H9 (cell line): ENCODE data around the gene KIF6. TPM values are rescaled to one million over a fixed set of nuclear protein-coding genes. Genes with fewer than 3 reads are reported as not detected.

Experiments
- DNase-seq: peaks from one replicate; pipeline ENCODE4 v3.0.0-alpha.2; 2017
- H2AFZ ChIP-seq: one replicate; pipeline ENCODE4 v1.6.1; 2013; ENCODE audit warnings: mild to moderate bottlenecking, low read length, control low read depth, moderate library complexity
- H2AK5ac ChIP-seq: 2 replicates; pipeline ENCODE4 v1.6.1; 2013; ENCODE audit warnings: low read length, control low read depth, mixed read lengths; ENCODE audit not compliant: insufficient read length
- H2BK120ac ChIP-seq: one replicate; pipeline ENCODE4 v1.6.1; 2013; ENCODE audit warnings: low read depth, mild to moderate bottlenecking, low read length, control low read depth, inconsistent platforms; ENCODE audit not compliant: poor library complexity, severe bottlenecking
- H2BK12ac ChIP-seq: 2 replicates; pipeline ENCODE4 v1.6.1; 2013; ENCODE audit warnings: low read length, control low read depth, mixed read lengths, low read depth; ENCODE audit not compliant: insufficient read length
- H2BK15ac ChIP-seq: 2 replicates; pipeline ENCODE4 v1.6.1; 2013; ENCODE audit warnings: low read depth, low read length, control low read depth
- H2BK20ac ChIP-seq: one replicate; pipeline ENCODE4 v1.6.1; 2013; ENCODE audit warnings: low read depth, mild to moderate bottlenecking, low read length, control low read depth, inconsistent platforms; ENCODE audit not compliant: poor library complexity, severe bottlenecking
- H2BK5ac ChIP-seq: 2 replicates; pipeline ENCODE4 v1.6.1; 2013; ENCODE audit warnings: low read length, control low read depth, mixed read lengths; ENCODE audit not compliant: insufficient read length
- H3K14ac ChIP-seq: 2 replicates; pipeline ENCODE4 v1.6.1; 2013; ENCODE audit warnings: low read length, control low read depth; ENCODE audit not compliant: insufficient read depth
- H3K18ac ChIP-seq: 2 replicates; pipeline ENCODE4 v1.6.1; 2013; ENCODE audit warnings: low read depth, mild to moderate bottlenecking, mixed read lengths, low read length, control low read depth; ENCODE audit not compliant: insufficient read length
- H3K23ac ChIP-seq: 2 replicates; pipeline ENCODE4 v1.6.1; 2013; ENCODE audit warnings: low read length, control low read depth, mixed read lengths, low read depth; ENCODE audit not compliant: insufficient read length
- H3K23me2 ChIP-seq: 2 replicates; pipeline ENCODE4 v1.6.1; 2013; ENCODE audit warnings: low read depth, mild to moderate bottlenecking, mixed read lengths, low read length, control low read depth; ENCODE audit not compliant: insufficient read length, poor library complexity, severe bottlenecking
- H3K27ac ChIP-seq: 2 replicates; pipeline ENCODE4 v1.5.1; 2013; ENCODE audit warnings: low read length, control low read depth, mixed read lengths, low read depth; ENCODE audit not compliant: insufficient read length
- H3K27me3 ChIP-seq: 2 replicates; pipeline ENCODE4 v1.6.1; 2013; ENCODE audit warnings: low read length, control low read depth, inconsistent platforms; ENCODE audit not compliant: insufficient read depth
- H3K4ac ChIP-seq: 2 replicates; pipeline ENCODE4 v1.6.1; 2013; ENCODE audit warnings: low read depth, mild to moderate bottlenecking, control low read depth, inconsistent platforms, low read length, moderate library complexity
- H3K4me1 ChIP-seq: 2 replicates; pipeline ENCODE4 v1.6.1; 2013; ENCODE audit warnings: low read length, control low read depth, inconsistent platforms; ENCODE audit not compliant: insufficient read depth
- H3K4me2 ChIP-seq: 2 replicates; pipeline ENCODE4 v1.6.1; 2013; ENCODE audit warnings: low read length, control low read depth, mixed read lengths; ENCODE audit not compliant: insufficient read length, insufficient read depth
- H3K56ac ChIP-seq: 2 replicates; pipeline ENCODE4 v1.6.1; 2013; ENCODE audit warnings: low read depth, mild to moderate bottlenecking, mixed read lengths, low read length, control low read depth; ENCODE audit not compliant: insufficient read length
- H3K79me1 ChIP-seq: 2 replicates; pipeline ENCODE4 v1.6.1; 2013; ENCODE audit warnings: low read depth, mild to moderate bottlenecking, moderate library complexity, low read length, control low read depth, inconsistent platforms; ENCODE audit not compliant: insufficient read depth, poor library complexity, severe bottlenecking
- H3K79me2 ChIP-seq: 2 replicates; pipeline ENCODE4 v1.6.1; 2013; ENCODE audit warnings: low read length, control low read depth, inconsistent platforms; ENCODE audit not compliant: insufficient read depth
- H3K9ac ChIP-seq: 2 replicates; pipeline ENCODE4 v1.6.1; 2013; ENCODE audit warnings: low read length, control low read depth, mixed read lengths; ENCODE audit not compliant: insufficient read length; ENCODE audit errors: extremely low read depth
- H3K9me3 ChIP-seq: one replicate; pipeline ENCODE4 v1.6.1; 2013; ENCODE audit warnings: low read depth, low read length, inconsistent platforms; ENCODE audit not compliant: control insufficient read depth
- H3T11ph ChIP-seq: one replicate; pipeline ENCODE4 v1.6.1; 2013; ENCODE audit warnings: mild to moderate bottlenecking, low read length, control low read depth, inconsistent platforms
- H4K20me1 ChIP-seq: one replicate; pipeline ENCODE4 v1.6.1; 2013; ENCODE audit not compliant: control insufficient read depth, insufficient read length, insufficient read depth
- H4K5ac ChIP-seq: 2 replicates; pipeline ENCODE4 v1.6.1; 2013; ENCODE audit warnings: low read depth, mild to moderate bottlenecking, mixed read lengths, low read length, control low read depth; ENCODE audit not compliant: insufficient read length
- H4K8ac ChIP-seq: replicated peaks from 2 replicates; pipeline ENCODE4 v1.6.1; 2013; ENCODE audit warnings: low read length, control low read depth, mixed read lengths, low read depth; ENCODE audit not compliant: insufficient read length
- H4K91ac ChIP-seq: 2 replicates; pipeline ENCODE4 v1.6.1; 2013; ENCODE audit warnings: low read depth, mild to moderate bottlenecking, moderate library complexity, mixed read lengths, low read length, control low read depth; ENCODE audit not compliant: insufficient read length
- H3K27ac Mint-ChIP-seq, 3 experiments: 2 replicates in 2 of 3; 3 replicates in 1 of 3; pipeline ENCODE4 v1.8.0; 2020 to 2021; ENCODE audit warnings: mixed read lengths in 3 of 3, mild to moderate bottlenecking in 1 of 3, moderate library complexity in 1 of 3
- H3K27me3 Mint-ChIP-seq: 2 replicates; pipeline ENCODE4 v1.8.0; 2021; ENCODE audit warnings: low read depth, mild to moderate bottlenecking, moderate library complexity, mixed read lengths
- H3K36me3 Mint-ChIP-seq, 3 experiments: 2 replicates in 2 of 3; 3 replicates in 1 of 3; pipeline ENCODE4 v1.8.0; 2020 to 2021; ENCODE audit warnings: low read depth in 3 of 3, mixed read lengths in 3 of 3; ENCODE audit not compliant: insufficient read depth in 1 of 3
- H3K4me1 Mint-ChIP-seq, 2 experiments: 2 replicates each; pipeline ENCODE4 v1.8.0; 2020; ENCODE audit warnings: mixed read lengths in 2 of 2
- H3K4me3 Mint-ChIP-seq, 2 experiments: 2 replicates in 1 of 2; 3 replicates in 1 of 2; pipeline ENCODE4 v1.8.0; 2020 to 2021; ENCODE audit warnings: mild to moderate bottlenecking in 2 of 2, mixed read lengths in 2 of 2, moderate library complexity in 1 of 2
- H3K9me3 Mint-ChIP-seq, 2 experiments: 2 replicates in 1 of 2; 3 replicates in 1 of 2; pipeline ENCODE4 v1.8.0; 2020; ENCODE audit warnings: mild to moderate bottlenecking in 2 of 2, mixed read lengths in 2 of 2, moderate library complexity in 1 of 2
- total RNA-seq: library from RNA; stranded (reverse); gene quantifications from 2 replicates; pipeline ENCODE4 v1.2.1, GENCODE V29; 2021
- TF ChIP-seq, protein P1 (sequence below): fragments of 200-600 bp; sonication (generic); conservative IDR thresholded peaks from 3 replicates; pipeline ENCODE4 v1.8.0; 2021; ENCODE audit warnings: antibody characterized with exemption, mild to moderate bottlenecking

The KIF6 gene
- total RNA-seq, 1 experiment from 2014 or later: 0.63 TPM

DNA sequence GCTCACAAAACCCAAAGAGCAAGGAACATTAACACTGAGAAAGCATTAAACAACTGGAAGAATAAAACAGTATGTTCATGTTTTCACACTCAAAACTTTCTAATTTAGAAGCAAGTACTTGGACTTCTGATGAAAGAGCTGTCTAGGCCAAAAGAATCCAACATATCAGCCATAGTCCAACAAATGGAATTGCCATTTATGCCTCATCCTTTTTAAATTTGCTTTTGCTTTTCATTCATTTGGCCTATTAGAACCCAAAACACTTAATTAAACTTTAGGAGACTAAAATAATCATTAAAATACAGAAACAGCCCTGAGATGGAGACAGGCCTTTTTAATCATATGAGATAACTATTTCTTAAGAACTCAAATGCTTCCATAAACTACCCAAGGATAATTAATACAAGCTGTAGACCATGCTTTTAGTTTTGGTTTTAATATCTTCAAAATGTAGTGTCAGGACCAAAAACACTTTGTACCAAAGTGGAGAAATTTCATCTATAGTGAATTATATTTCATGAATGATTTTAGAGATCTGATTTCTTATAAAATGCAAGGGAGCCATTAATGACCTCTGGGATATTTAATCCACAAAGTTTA, 166.5 kb downstream of the KIF6 start:
- Histone ChIP-seq H3K4me1 (no peaks in the 10 kb centered on the region; the same call in 1 of the 2 replicates), H3K79me1 (no peaks in the 10 kb centered on the region), H3K27me3 (no peaks in the 10 kb centered on the region), H2AFZ (no peak overlapping the region), H3K4ac (no peak overlapping the region), H2BK120ac (no peak overlapping the region), H2AK5ac (no peak overlapping the region), H3K23ac (no peak overlapping the region), H3K27ac (no peak overlapping the region), H3K9ac (no peak overlapping the region), H3K4me2 (no peak overlapping the region), H4K91ac (no peak overlapping the region), H2BK5ac (no peak overlapping the region), H3K14ac (no peak overlapping the region), H4K20me1 (no peaks in the 10 kb centered on the region), H3K23me2 (no peaks in the 10 kb centered on the region), H2BK20ac (no peak overlapping the region), H2BK12ac (no peak overlapping the region), H3T11ph (no peak overlapping the region), H3K18ac (no peak overlapping the region), H4K5ac (no peak overlapping the region), H3K9me3 (no peaks in the 10 kb centered on the region), H4K8ac (no peak overlapping the region), H2BK15ac (no peak overlapping the region), H3K56ac (no peak overlapping the region), H3K79me2 (no peaks in the 10 kb centered on the region)
- no peaks in the 10 kb centered on the region for H3K36me3 Mint-ChIP-seq
- H3K27ac Mint-ChIP-seq: no peak overlapping the region
- H3K9me3 Mint-ChIP-seq: no peaks in the 10 kb centered on the region
- no peak overlapping the region for H3K4me3 Mint-ChIP-seq
- H3K4me1 Mint-ChIP-seq: peaks cover 15 to 16% of the 10 kb centered on the region in 2 experiments
- no peak for DNase-seq
- TF ChIP-seq, protein P1, sequence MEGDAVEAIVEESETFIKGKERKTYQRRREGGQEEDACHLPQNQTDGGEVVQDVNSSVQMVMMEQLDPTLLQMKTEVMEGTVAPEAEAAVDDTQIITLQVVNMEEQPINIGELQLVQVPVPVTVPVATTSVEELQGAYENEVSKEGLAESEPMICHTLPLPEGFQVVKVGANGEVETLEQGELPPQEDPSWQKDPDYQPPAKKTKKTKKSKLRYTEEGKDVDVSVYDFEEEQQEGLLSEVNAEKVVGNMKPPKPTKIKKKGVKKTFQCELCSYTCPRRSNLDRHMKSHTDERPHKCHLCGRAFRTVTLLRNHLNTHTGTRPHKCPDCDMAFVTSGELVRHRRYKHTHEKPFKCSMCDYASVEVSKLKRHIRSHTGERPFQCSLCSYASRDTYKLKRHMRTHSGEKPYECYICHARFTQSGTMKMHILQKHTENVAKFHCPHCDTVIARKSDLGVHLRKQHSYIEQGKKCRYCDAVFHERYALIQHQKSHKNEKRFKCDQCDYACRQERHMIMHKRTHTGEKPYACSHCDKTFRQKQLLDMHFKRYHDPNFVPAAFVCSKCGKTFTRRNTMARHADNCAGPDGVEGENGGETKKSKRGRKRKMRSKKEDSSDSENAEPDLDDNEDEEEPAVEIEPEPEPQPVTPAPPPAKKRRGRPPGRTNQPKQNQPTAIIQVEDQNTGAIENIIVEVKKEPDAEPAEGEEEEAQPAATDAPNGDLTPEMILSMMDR: no peak
- no peaks in the 10 kb centered on the region; the same call in 1 of the 2 replicates for H3K27me3 Mint-ChIP-seq
